A673 (cell line): ENCODE data around the gene SCD. TPM values are rescaled to one million over a fixed set of nuclear protein-coding genes. Genes with fewer than 3 reads are reported as not detected.

Source experiments
- BruUV-seq: library from RNA; stranded (reverse); fragments of 400-500 nt; replicated peaks from 2 replicates; lab custom pipeline; 2021; lab: Mats Ljungman, UMichigan
- CTCF ChIA-PET: fragments of 300-600 bp; sonication (Branson Sonifier 250); formaldehyde crosslinking; loops from one replicate; lab custom pipeline; 2022; ENCODE audit warnings: antibody characterized with exemption; lab: Charles Lee
- POLR2A ChIA-PET: fragments of 300-600 bp; sonication (Branson Sonifier 250); formaldehyde crosslinking; loops from one replicate; lab custom pipeline; 2022; ENCODE audit warnings: antibody characterized with exemption; ENCODE audit not compliant: low non-redundant PET; lab: Charles Lee
- DNase-seq: peaks from one replicate; pipeline ENCODE4 v3.0.0-alpha.2; 2015; ENCODE audit warnings: low spot score
- H3K27ac ChIP-seq: fragments of 200-600 bp; sonication (generic); 2 replicates; pipeline ENCODE4 v1.5.1; 2016; ENCODE audit warnings: mixed run types, low read depth, mild to moderate bottlenecking, mixed read lengths, antibody characterized with exemption, low read length; ENCODE audit not compliant: poor library complexity, severe bottlenecking
- H3K27me3 ChIP-seq: fragments of 200-600 bp; sonication (generic); replicated peaks from 2 replicates; pipeline ENCODE4 v1.6.1; 2017; ENCODE audit warnings: mixed run types, low read depth, mild to moderate bottlenecking, mixed read lengths, antibody characterized with exemption, low read length; ENCODE audit not compliant: insufficient read depth, poor library complexity
- H3K36me3 ChIP-seq: fragments of 200-600 bp; sonication (generic); 2 replicates; pipeline ENCODE4 v1.6.1; 2016; ENCODE audit warnings: mixed run types, mild to moderate bottlenecking, mixed read lengths, antibody characterized with exemption, low read length; ENCODE audit not compliant: insufficient read depth, poor library complexity, severe bottlenecking
- H3K4me1 ChIP-seq: fragments of 200-600 bp; sonication (generic); 2 replicates; pipeline ENCODE4 v1.6.1; 2017; ENCODE audit warnings: mixed run types, mild to moderate bottlenecking, mixed read lengths, antibody characterized with exemption, low read length; ENCODE audit not compliant: insufficient read depth, poor library complexity, severe bottlenecking
- H3K4me3 ChIP-seq: fragments of 200-600 bp; sonication (generic); 2 replicates; pipeline ENCODE4 v1.5.1; 2016; ENCODE audit warnings: low read depth, mixed run types, mild to moderate bottlenecking, mixed read lengths, low read length; ENCODE audit not compliant: poor library complexity, severe bottlenecking
- H3K9me3 ChIP-seq: fragments of 200-600 bp; sonication (generic); 2 replicates; pipeline ENCODE4 v1.6.1; 2016; ENCODE audit warnings: mixed run types, low read depth, mild to moderate bottlenecking, mixed read lengths, antibody characterized with exemption, low read length; ENCODE audit not compliant: poor library complexity, severe bottlenecking
- CTCF ChIP-seq: fragments of 300-800, 200-600 bp; sonication (generic); conservative IDR thresholded peaks from 2 replicates; pipeline ENCODE4 v1.5.1; 2017; ENCODE audit warnings: low read depth, mild to moderate bottlenecking, antibody characterized with exemption, low read length, moderate library complexity, mixed read lengths
- EZH2 ChIP-seq: fragments of 200-600 bp; sonication (generic); IDR thresholded peaks from 2 replicates; pipeline ENCODE4 v1.6.1; 2017; ENCODE audit warnings: borderline replicate concordance, low read depth, mild to moderate bottlenecking, mixed read lengths, antibody characterized with exemption, low read length; ENCODE audit not compliant: poor library complexity, severe bottlenecking
- intact Hi-C: fragments of 100-400 bp; cut with micrococcal nuclease; formaldehyde crosslinking; loops from one replicate; pipeline ENCODE4 v1.10.0; 2022; ENCODE audit not compliant: unreplicated experiment
- total RNA-seq: library from RNA; stranded (reverse); gene quantifications from 2 replicates; pipeline ENCODE4 v1.2.3, GENCODE V29; 2021

The SCD gene
- total RNA-seq, 1 experiment from 2014 or later = 519 TPM

- H3K9me3 ChIP-seq = no peaks in the 10 kb centered on the region
- DNase-seq = no peak
- H3K4me1 ChIP-seq = peaks cover 36% of the 10 kb centered on the region
- ChIA-PET CTCF (no interaction called here), POLR2A (no interaction called here)
- H3K4me3 ChIP-seq = no peak overlapping the region
- H3K27me3 ChIP-seq = no peaks in the 10 kb centered on the region
- TF ChIP-seq EZH2 = no peak
- TF ChIP-seq CTCF = no peak
- BruUV-seq = no TSS peak
- peak overlapping the region; percentile 41 for H3K27ac ChIP-seq
- intact Hi-C loops = no loop called here
- peaks cover 96% of the 10 kb centered on the region for H3K36me3 ChIP-seq
Observed at GRCh38 chr10:100359030-100359432, 12.0 kb downstream of the SCD start.

- intact Hi-C loops = no loop called here
Observed at GRCh38 chr10:100359529-100360150, 12.6 kb downstream of the SCD start.

GRCh38 chr10:100360234-100360633, 13.2 kb downstream of the SCD start:
- Histone ChIP-seq H3K27ac (peak overlapping the region; percentile 41), H3K4me3 (no peak overlapping the region), H3K9me3 (no peaks in the 10 kb centered on the region), H3K4me1 (peaks cover 43% of the 10 kb centered on the region), H3K36me3 (peaks cover 90% of the 10 kb centered on the region), H3K27me3 (no peaks in the 10 kb centered on the region)
- ChIA-PET CTCF (no interaction called here), POLR2A (no interaction called here)
- intact Hi-C loops = no loop called here
- no peak for DNase-seq
- TF ChIP-seq CTCF (no peak), EZH2 (no peak)
- BruUV-seq = no TSS peak

More at GRCh38 chr10:100359529-100360150, 12.6 kb downstream of the SCD start:
- no peaks in the 10 kb centered on the region for H3K9me3 ChIP-seq
- DNase-seq = no peak
- peaks cover 40% of the 10 kb centered on the region for H3K4me1 ChIP-seq
- ChIA-PET CTCF (no interaction called here), POLR2A (no interaction called here)
- no peaks in the 10 kb centered on the region for H3K27me3 ChIP-seq
- no TSS peak for BruUV-seq
- H3K4me3 ChIP-seq = no peak overlapping the region
- TF ChIP-seq EZH2 (no peak), CTCF (no peak)
- H3K27ac ChIP-seq = peak overlapping the region; percentile 41
- H3K36me3 ChIP-seq = peaks cover 96% of the 10 kb centered on the region
